AG08396 (cell line): ENCODE measurements around the gene GPR89A.
"Not testable (repeated sequence)": the region's sequence is repeated elsewhere in the genome, so short reads cannot be mapped to it uniquely, and the experiment has no call there.

ENCODE experiments used
- DNase-seq: peaks from one replicate; pipeline ENCODE4 v3.0.0; 2012; ENCODE audit warnings: low spot score, mixed read lengths

The GPR89A gene

GRCh38 chr1:145607833-145608733, at the start of gene GPR89A:
TSS of gene GPR89A (plus strand) at chr1:145607988. CDS start at chr1:145608134, 146 bp downstream.
- peak; percentile 85 for DNase-seq

GRCh38 chr1:145586820-145587219, 21.0 kb upstream of the GPR89A start:
- DNase-seq, result not testable (repeated sequence)

- DNase-seq, result not testable (repeated sequence)
These were observed 17.0 kb upstream of the GPR89A start for GRCh38 chr1:145590806-145591205.

- not testable (repeated sequence) for DNase-seq
These were observed 15.4 kb upstream of the GPR89A start for GRCh38 chr1:145592347-145592746.

- DNase-seq, result not testable (repeated sequence)
These were observed 12.4 kb upstream of the GPR89A start for GRCh38 chr1:145595421-145595820.

- DNase-seq, result not testable (repeated sequence)
These were observed 11.6 kb upstream of the GPR89A start for GRCh38 chr1:145596236-145596635.

- not testable (repeated sequence) for DNase-seq
These were observed 8.4 kb upstream of the GPR89A start for GRCh38 chr1:145599426-145599825.

- DNase-seq, result no peak
These were observed 6.2 kb upstream of the GPR89A start for GRCh38 chr1:145601593-145601992.

- not testable (repeated sequence) for DNase-seq
These were observed 948 bp upstream of the GPR89A start for GRCh38 chr1:145606840-145607239.

GRCh38 chr1:145607289-145607688, 499 bp upstream of the GPR89A start:
- DNase-seq, result not testable (repeated sequence)

GRCh38 chr1:145610744-145611143, 3.0 kb downstream of the GPR89A start:
- not testable (repeated sequence) for DNase-seq

GRCh38 chr1:145620073-145620472, 12.3 kb downstream of the GPR89A start:
- DNase-seq, result not testable (repeated sequence)

GRCh38 chr1:145622177-145622576, 14.4 kb downstream of the GPR89A start:
- DNase-seq, result not testable (repeated sequence)

- not testable (repeated sequence) for DNase-seq
These were observed 28.4 kb downstream of the GPR89A start for GRCh38 chr1:145636237-145636636.

GRCh38 chr1:145641886-145642285, 34.1 kb downstream of the GPR89A start:
- not testable (repeated sequence) for DNase-seq

GRCh38 chr1:145643990-145644389, 36.2 kb downstream of the GPR89A start:
- DNase-seq, result not testable (repeated sequence)

GRCh38 chr1:145656245-145656943, 48.6 kb downstream of the GPR89A start:
- DNase-seq, result not testable (repeated sequence)

- DNase-seq, result not testable (repeated sequence)
These were observed 54.7 kb downstream of the GPR89A start for GRCh38 chr1:145662502-145662901.

GRCh38 chr1:145665015-145665414, 57.2 kb downstream of the GPR89A start:
- not testable (repeated sequence) for DNase-seq

GRCh38 chr1:145670995-145671745, 63.4 kb downstream of the GPR89A start:
- DNase-seq, result not testable (repeated sequence)

- not testable (repeated sequence) for DNase-seq
These were observed 65.4 kb downstream of the GPR89A start for GRCh38 chr1:145673217-145673616.

- DNase-seq, result not testable (repeated sequence)
These were observed 77.1 kb downstream of the GPR89A start for GRCh38 chr1:145684858-145685257.
